ENCODE data around the gene YY1AP1.

Gene YY1AP1

GRCh38 chr1:155649676-155650075 lies 38.9 kb downstream of the YY1AP1 start:
- TF ChIP-seq SPI1 (IDR thresholded peaks at IDR 0.05; ENCODE audit: borderline replicate concordance, low read depth), result peak; percentile 61; the same call in 1 of the 2 replicates
- TF ChIP-seq POLR2AphosphoS5 (IDR thresholded peaks at IDR 0.05; ENCODE audit: low read depth), result no peak
- no peak for TF ChIP-seq CTCF (IDR thresholded peaks at IDR 0.05; ENCODE audit: insufficient read depth, low read length)
- H3K27ac ChIP-seq (replicated peaks), result no peak overlapping the region
- DNase-seq (ENCODE audit: low read depth in 1 of 2, low spot score in 1 of 2), result peak in 1 of 2 experiments; percentile 23

GRCh38 chr1:155648207-155649147 lies 40.1 kb downstream of the YY1AP1 start:
- Histone ChIP-seq H3K4me3 (replicated peaks; ENCODE audit: insufficient read depth, low read length) (no peak overlapping the region), H3K27ac (replicated peaks) (no peak overlapping the region), H3K27me3 (ENCODE audit: insufficient read depth, poor library complexity, severe bottlenecking) (no peaks in the 10 kb centered on the region)
- TF ChIP-seq POLR2AphosphoS5 (IDR thresholded peaks at IDR 0.05; ENCODE audit: low read depth) (no peak), SPI1 (IDR thresholded peaks at IDR 0.05; ENCODE audit: borderline replicate concordance, low read depth) (no peak), CTCF (IDR thresholded peaks at IDR 0.05; ENCODE audit: insufficient read depth, low read length) (peak; percentile 15)
- DNase-seq (ENCODE audit: low read depth in 1 of 2, low spot score in 1 of 2), result peak; percentile 39 to 51

More at GRCh38 chr1:155649676-155650075, 38.9 kb downstream of the YY1AP1 start:
- H3K27me3 ChIP-seq (ENCODE audit: insufficient read depth, poor library complexity, severe bottlenecking), result no peaks in the 10 kb centered on the region
- H3K4me3 ChIP-seq (replicated peaks; ENCODE audit: insufficient read depth, low read length), result no peak overlapping the region

GRCh38 chr1:155646307-155646706 lies 42.3 kb downstream of the YY1AP1 start:
- no peak overlapping the region for H3K4me3 ChIP-seq (replicated peaks; ENCODE audit: insufficient read depth, low read length)

More at GRCh38 chr1:155646307-155646706, 42.3 kb downstream of the YY1AP1 start:
- DNase-seq (ENCODE audit: low read depth in 1 of 2, low spot score in 1 of 2), result peak; percentile 28 to 74
- no peaks in the 10 kb centered on the region for H3K27me3 ChIP-seq (ENCODE audit: insufficient read depth, poor library complexity, severe bottlenecking)
- no peak for TF ChIP-seq SPI1 (IDR thresholded peaks at IDR 0.05; ENCODE audit: borderline replicate concordance, low read depth)
- TF ChIP-seq REST (IDR thresholded peaks at IDR 0.05; ENCODE audit: insufficient replicate concordance, low read depth), result no peak
- TF ChIP-seq CTCF (IDR thresholded peaks at IDR 0.05; ENCODE audit: insufficient read depth, low read length), result no peak
- H3K27ac ChIP-seq (replicated peaks), result 0 out of 2 replicates have a peak overlapping the region, but pooled peaks have one; percentile 16

All from HL-60 (cell line).